Activated gamma-delta T cell treated with Interleukin-2 at 50 U/mL for 16 hours (primary cell): Measurements from ENCODE around the gene NRG3.
"Not testable (repeated sequence)": the region's sequence is repeated elsewhere in the genome, so short reads cannot be mapped to it uniquely, and the experiment has no call there.

Experiments
- DNase-seq: peaks from one replicate; pipeline ENCODE4 v3.0.0-alpha.2; 2020

The NRG3 gene

DNA sequence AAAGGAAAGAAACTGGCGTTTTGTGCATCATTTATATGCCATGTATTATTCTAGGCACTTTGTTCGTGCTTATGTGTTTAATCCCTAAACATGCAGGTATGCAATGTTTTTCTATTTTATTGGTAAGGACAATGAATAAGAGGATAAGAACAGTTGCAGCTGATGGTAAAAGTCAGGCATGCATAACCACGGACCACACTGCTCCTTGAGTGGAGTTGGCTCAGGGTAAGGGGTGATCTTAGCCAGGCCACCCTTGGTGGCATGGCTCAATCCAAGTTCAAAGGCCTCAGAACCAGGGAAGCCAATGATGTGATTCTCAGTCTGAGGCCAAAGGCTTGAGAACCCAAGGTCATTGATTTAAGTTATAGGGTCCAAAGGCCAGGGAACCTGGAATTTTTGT is 1068.1 kb downstream of the NRG3 start:
- DNase-seq = no peak

DNA sequence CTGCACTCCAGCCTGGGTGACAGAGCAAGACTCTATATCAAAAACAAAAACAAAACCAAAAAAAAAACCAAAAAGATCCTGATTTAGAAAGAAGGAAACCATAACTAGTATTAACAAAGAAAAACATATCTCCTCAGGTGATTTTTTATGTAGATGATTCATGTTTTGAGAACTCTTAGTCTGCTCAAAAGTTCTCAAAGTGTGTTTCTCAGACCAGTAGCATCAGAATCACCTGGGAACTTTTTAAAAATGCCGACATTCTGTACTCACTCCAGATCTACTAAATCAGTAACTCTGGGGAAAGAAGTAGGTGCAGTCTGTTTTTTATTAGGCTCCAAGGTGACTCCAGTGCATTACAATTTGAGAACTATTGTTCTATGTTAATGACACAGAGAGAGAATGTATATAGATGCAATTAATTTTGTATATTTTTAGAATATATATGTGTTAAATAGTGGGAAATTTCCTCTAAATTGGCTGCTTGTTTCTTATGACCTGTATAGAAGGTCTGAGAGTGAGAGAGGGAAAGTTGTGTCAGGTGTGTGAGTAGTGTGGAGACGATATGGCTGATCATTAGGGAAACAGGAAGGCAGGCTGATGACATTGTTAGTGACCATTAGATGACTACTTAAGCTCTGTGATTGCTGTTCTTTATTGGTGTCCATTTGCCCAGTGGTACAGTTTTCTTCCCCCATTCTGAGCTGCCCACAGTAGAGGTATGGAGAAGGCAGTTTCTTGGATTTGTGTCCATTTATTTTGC is 1075.0 kb downstream of the NRG3 start:
- no peak for DNase-seq

DNA sequence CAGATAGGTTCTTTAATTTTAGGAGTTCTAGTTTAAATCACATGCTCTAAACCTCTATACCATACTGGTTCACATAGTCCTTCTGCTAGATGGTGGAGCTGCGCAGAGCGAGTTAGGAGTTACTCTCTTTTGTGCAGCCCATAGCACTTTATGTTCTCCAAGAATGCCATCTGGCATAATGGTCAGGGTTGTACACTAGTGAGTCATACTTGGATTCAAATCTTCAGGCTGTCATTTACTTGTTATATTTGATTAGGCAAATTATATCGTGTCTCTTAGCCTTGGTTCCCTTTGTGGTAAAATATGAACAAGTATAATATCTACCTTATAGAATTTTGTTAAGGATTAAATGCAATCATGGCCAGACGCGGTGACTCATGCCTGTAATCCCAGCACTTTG is 1078.3 kb downstream of the NRG3 start:
- no peak for DNase-seq

DNA sequence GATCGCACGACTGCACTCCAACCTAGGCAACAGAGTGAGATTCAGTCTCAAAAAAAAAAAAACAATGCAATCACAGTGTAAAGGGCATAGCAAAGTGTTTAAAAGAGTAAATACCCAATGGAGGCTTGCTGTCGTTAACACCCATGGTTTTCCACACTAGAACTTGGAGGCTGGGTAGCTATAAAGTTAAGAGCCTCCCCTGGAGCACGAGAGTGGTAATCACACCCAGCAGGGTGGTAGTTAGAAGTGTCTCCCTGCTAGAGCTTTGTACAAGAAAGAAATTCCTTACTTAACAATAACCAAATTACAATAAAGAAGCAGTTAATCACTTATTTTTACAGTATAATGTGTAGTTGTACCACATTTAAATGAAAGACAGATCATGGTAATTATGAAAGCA is 1078.9 kb downstream of the NRG3 start:
- DNase-seq = no peak

DNA sequence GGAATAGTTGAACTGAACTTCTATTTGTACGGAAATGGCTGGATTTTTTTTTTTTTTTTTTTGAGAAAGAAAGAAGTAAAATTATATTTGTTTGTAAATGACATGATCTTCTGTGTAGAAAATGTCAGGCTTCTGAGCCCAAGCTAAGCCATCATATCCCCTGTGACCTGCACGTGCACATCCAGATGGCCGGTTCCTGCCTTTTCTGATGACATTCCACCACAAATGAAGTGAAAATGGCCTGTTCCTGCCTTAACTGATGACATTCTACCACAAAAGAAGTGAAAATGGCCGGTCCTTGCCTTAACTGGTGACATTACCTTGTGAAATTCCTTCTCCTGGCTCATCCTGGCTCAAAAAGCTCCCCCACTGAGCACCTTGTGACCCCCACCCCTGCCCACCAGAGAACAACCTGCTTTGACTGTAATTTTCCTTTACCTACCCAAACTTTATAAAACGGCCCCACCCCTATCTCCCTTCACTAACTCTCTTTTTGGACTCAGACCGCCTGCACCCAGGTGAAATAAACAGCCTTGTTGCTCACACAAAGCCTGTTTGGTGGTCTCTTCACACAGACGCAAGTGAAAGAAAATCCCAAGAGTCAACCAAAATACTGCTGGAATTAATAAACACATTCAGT is 1085.5 kb downstream of the NRG3 start:
- DNase-seq = not testable (repeated sequence)

DNA sequence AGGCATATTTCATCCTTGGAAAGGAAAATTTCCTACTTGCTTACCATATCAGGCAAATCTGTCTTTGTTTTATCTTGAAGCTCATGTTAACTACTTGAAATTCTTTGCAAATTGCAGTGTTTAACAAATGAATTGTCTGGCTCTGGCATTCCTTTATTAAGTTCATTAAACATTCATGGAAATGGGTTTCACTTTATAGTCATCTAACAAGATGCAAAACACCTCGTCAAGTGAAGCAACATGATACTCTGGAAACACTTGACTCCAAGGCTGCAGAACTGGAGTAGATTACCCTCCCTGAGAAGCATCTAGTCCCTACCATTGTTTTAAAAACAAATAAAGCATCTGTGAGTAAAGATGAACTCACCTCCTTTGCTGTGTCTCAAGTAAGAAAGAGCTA is 1086.9 kb downstream of the NRG3 start:
- no peak for DNase-seq

DNA sequence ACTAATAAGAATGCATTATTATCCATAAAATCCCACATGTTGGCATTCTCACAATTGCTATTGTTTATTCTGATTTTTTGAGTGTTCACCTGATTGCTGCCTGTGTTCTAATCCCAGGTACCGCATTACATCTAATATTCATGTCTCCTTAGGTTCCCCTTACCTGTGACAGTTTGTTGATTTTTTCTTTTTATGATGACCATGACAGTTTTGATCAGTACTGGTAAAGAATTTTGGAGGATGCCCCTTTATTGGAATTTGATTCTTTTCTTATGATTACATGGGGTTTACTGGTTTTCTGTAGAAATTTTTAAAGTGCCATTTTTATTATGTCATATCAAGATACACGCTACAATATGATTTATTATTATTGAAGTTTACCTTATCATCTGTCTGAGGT is 1091.1 kb downstream of the NRG3 start:
- no peak for DNase-seq

DNA sequence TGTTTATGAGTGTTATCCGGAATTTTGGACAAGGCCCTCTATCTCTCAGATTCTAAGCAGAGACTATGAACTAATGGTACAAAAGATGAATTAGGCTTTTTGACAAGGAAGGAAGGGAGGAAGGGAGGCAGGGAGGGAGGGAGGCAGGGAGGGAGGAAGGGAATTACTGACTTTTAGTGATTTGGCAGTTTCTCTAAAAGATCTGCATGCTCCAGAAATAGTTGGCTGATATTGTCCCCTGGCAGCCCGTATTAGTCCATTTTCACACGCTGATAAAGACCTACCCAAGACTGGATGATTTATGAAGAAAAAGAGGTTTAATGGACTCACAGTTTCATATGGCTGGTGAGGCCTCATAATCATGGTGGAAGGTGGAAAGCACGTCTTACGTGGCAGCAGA is 1093.5 kb downstream of the NRG3 start:
- DNase-seq = no peak

DNA sequence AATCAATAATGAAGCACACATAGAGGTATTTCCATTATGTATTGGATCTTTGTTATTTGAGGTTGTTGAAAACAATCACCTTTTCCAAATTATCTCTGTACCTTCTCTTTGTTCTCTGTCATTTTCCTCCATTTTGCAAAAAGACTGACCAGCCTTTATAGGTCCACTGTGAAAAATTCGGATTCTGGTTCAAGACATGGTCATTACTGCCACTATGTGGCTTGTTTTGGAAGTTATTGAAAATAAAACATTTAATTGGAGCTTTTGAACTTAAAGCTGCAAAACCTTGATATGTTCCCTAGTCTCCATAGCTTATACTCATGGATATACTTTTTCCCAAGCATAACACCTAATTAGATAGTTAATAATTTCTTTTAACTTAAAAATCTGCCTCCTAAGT is 1094.4 kb downstream of the NRG3 start:
- DNase-seq = no peak

DNA sequence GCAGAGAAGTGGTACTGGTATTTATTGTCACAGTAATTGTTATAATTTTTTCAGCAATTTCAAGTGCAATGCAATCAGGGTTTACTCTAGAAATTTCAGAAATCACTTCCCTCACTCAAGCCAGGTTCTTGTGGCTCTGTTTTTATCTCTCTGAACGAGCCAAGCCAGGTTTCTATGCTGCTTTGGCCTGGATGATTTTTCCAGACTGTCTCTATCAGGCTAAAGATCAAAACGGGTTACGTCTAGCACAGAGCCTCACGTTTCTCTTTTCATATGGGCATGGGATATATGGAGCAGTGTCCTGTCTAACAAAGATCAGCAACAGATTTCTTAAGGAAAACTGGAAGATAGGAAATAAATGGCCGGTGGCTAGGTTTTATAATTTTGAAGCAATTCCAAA is 1105.3 kb downstream of the NRG3 start:
- DNase-seq = no peak

DNA sequence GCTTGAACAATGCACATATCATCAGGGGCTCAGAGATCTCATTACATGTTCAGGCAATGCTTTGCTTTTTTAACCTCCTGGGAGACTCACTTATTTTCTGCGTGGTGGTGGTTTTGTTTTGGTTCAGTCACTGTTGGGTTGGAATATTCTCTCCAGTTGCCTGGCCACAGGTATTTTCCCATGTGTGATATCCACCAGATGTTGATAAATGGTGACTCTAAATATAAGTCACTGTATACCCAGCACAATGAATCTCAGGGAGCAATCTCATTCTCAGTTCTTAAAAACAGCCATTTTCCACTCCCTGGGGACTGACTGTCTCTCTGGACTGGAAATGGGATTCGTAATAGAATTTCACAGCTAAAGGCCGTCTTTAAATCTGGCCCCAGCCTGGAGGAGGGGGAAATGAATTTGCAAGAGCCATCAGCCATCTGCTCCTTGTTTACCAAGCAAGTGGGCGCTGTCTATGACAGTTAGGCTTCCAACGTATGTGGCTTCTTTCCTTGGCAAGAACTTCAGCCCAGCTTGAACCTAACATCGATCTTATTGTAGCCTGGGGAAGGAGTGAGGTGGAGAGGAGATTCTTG is 1106.2 kb downstream of the NRG3 start:
- no peak for DNase-seq

DNA sequence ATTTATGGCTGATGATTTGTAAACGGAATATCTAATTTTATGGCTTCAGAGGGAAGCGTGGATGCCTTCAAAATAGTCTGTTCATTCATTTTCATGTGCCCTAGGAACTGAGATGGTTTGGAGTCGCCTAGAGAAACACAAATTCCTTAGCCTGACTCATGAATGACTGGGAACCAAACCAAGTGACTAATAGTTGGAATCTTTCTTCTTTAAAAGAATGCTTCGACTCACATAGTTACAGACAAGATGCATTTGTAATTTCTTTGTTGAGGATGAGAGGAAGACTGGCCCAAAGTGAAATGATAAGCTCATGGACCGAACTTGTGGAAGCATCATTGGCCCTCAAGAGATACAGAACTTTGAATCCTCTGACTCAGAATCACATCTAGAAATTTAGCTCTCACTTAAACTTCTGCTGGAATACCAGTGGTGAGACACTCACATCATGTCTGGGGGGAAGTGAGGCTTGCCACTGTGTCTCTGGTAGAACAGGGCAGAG is 1107.2 kb downstream of the NRG3 start:
- DNase-seq = no peak

DNA sequence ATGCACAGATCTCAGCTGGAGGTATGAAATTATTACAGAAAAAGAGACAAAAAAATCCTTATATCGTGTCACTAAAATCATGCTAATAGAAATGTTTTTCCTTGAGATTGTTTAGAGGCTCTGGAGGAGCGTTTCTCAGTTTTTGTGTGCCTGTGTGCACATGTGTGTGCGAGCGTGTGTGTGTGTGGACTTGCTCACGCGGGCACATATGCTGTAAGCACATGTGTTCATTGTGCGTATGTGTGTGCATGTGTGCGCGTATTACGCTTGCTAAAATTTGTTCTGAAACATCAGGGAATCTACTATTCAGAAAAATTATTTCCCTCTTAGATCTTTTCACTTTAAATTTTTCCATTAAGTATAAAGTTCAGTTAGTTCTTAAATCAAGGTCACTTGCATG is 1111.2 kb downstream of the NRG3 start:
- no peak for DNase-seq

DNA sequence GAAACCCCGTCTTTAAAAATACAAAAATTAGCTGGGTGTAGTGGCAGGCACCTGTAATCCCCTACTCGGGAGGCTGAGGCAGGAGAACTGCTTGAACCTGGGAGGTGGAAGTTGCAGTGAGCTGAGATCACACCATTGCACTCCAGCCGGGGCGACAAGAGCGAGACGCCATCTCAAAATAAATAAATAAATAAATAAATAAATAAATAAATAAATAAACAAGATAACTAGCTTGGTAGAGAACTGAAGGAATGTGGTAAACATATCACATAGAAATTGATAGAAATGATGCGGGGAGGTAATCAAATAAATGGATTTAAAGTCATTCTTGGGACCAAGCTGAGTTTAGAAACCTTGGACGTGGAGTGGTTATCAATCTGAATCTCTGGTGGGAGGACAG is 1131.5 kb downstream of the NRG3 start:
- DNase-seq = not testable (repeated sequence)

DNA sequence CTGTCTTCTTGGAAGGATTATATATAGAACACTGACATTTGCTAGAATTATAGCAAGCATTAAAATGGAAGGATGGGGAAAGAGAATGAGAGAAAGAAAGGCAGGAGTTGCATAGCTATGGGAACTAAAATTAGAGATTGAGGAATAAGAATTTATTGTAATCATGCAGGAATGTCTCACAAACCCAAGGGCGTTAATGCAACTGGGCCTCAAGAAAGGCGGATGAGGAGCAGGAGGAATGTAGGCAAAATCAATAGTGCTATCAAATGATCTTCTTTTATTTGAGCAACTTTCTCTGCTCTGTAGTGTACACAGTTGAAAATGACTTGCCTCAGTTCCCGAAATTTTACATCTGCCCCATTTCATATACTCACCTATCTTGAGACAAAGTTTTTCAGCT is 1132.5 kb downstream of the NRG3 start:
- DNase-seq = no peak

DNA sequence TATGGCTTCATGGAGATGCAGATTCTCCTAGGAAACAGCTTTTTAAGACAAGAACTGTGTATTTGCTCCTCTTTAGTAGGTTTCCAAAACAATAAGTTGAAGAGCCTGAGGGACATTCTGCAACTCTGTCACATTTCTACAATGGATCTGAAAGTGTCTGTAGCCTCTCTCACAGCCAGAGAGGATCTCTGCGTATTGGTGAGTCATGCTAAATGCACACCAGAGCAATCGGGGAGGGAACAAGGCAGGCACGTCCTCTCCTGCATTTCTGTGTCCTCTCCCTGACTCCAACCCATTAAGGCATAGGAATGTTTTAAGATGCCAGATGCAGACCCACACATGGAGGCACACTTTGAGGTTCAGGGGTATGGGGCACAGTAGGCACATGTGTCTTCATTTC is 1137.9 kb downstream of the NRG3 start:
- no peak for DNase-seq

DNA sequence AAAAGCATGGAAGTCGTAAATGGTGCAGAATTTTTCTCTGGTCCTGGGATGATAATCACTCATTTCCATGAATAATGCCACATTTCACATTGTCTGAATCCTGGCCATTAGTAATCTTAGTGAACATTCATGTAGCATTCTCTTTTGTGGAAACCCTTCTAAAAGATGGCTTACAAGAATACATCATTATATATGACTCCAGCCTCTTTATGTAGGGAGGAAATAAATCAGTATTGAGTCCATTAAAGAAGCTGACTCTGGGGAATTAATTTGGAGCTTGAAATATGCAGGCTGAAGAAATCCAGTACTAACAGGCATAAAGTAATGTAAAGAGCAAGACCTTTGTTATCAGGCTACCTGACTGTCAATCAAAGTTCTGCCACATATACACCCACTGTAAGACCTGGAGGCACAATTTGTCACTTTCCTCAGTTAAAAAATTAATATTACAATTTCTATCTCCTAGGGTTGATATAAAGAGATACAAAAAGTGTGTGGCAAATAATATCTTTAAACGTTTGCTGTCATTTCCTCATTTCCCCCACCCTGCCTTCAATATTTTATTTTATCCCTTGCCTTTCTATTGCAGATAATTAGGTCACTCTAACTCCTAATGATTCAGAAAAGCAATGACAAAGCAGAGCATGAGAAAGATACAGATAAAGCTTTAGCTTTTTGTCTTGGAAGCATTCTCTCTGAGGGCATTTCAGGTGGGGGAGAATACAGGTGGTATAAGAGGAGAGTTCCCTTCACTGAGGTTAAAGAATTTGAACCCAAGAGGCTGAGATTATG is 1142.3 kb downstream of the NRG3 start:
- DNase-seq = no peak

DNA sequence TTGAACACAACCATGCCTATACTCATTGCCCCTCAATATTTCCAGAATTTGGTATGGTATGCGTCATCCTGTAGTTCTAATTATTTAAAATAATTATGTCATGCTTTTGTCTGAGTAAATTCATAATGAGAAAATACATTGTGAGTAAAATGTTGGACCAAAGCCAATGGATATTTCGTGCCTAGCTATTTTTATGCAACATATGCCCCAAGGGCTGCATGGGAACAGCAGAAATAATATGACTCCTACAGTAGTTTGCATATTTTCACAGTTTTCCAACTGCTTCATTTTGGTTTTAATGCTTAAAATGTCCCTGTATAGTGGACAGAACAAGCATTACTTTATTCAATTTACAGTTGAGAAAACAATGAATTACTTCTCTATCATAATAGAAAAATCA is 1148.7 kb downstream of the NRG3 start:
- DNase-seq = no peak
